Stimulated activated CD4-positive, alpha-beta T cell treated with anti-CD3 and anti-CD28 coated beads, TNF-alpha, amount 100 ng/mL, for 1 hour (primary cell): ENCODE data around the gene KCP.

Source experiments
- DNase-seq, 3 donors: peaks; one replicate each; pipeline ENCODE4 v3.0.0-alpha.2; 2020; ENCODE audit warnings: low read depth in 3 of 3, low spot score in 1 of 3

The KCP gene

GRCh38 chr7:128888756-128889095 lies 21.8 kb downstream of the KCP start:
- DNase-seq, result no peak

GRCh38 chr7:128888039-128888755 lies 22.3 kb downstream of the KCP start:
- no peak for DNase-seq

GRCh38 chr7:128887169-128888038 lies 23.1 kb downstream of the KCP start:
- DNase-seq, result no peak

- DNase-seq, result no peak
Observed at GRCh38 chr7:128886391-128887168, 23.9 kb downstream of the KCP start.

- no peak for DNase-seq
Observed at GRCh38 chr7:128885370-128886187, 24.9 kb downstream of the KCP start.

- no peak for DNase-seq
Observed at GRCh38 chr7:128884561-128885369, 25.7 kb downstream of the KCP start.

GRCh38 chr7:128883622-128884448 lies 26.7 kb downstream of the KCP start:
- peak; percentile 53 to 88 (median 79) for DNase-seq

GRCh38 chr7:128882134-128882533 lies 28.4 kb downstream of the KCP start:
- no peak for DNase-seq

- no peak for DNase-seq
Observed at GRCh38 chr7:128881458-128882125, 28.9 kb downstream of the KCP start.

- no peak for DNase-seq
Observed at GRCh38 chr7:128880791-128881457, 29.6 kb downstream of the KCP start.

- no peak for DNase-seq
Observed at GRCh38 chr7:128879939-128880746, 30.4 kb downstream of the KCP start.

GRCh38 chr7:128879461-128879938 lies 31.0 kb downstream of the KCP start:
- DNase-seq, result no peak

GRCh38 chr7:128878226-128879105 lies 32.0 kb downstream of the KCP start:
- no peak for DNase-seq

GRCh38 chr7:128877756-128878120 lies 32.8 kb downstream of the KCP start:
- DNase-seq, result no peak

GRCh38 chr7:128876978-128877755 lies 33.3 kb downstream of the KCP start:
- no peak for DNase-seq
